Muscle layer of colon (tissue), 2 donors: ENCODE results near the gene SLC4A7.

Experiments used
- H3K27ac ChIP-seq: one replicate; pipeline ENCODE4 v1.7.0; 2013; ENCODE audit warnings: low read depth, mild to moderate bottlenecking, low read length, moderate library complexity
- H3K27me3 ChIP-seq, 2 donors: one replicate each; pipeline ENCODE4 v1.7.0; 2013; ENCODE audit warnings: low read length in 2 of 2, mild to moderate bottlenecking in 2 of 2; ENCODE audit not compliant: insufficient read depth in 2 of 2, control insufficient read depth in 1 of 2
- H3K36me3 ChIP-seq: one replicate; pipeline ENCODE4 v1.7.0; 2013; ENCODE audit warnings: mild to moderate bottlenecking, low read length; ENCODE audit not compliant: insufficient read depth
- H3K4me1 ChIP-seq: one replicate; pipeline ENCODE4 v1.7.0; 2013; ENCODE audit warnings: mild to moderate bottlenecking, low read length; ENCODE audit not compliant: insufficient read depth
- H3K4me3 ChIP-seq, 2 donors: one replicate each; pipeline ENCODE4 v1.7.0; 2013; ENCODE audit warnings: low read length in 2 of 2, low read depth in 1 of 2, mild to moderate bottlenecking in 1 of 2, moderate library complexity in 1 of 2
- H3K9ac ChIP-seq: one replicate; pipeline ENCODE4 v1.7.0; 2013; ENCODE audit warnings: low read length
- H3K9me3 ChIP-seq: one replicate; pipeline ENCODE4 v1.7.0; 2013; ENCODE audit warnings: mild to moderate bottlenecking, low read length
- donor health status: abdominal sarcoma.
- donor health status: Adenocarcinoma of cecum.

SLC4A7 gene

GRCh38 chr3:27508424-27508823 lies 24.2 kb upstream of the SLC4A7 start:
- Histone ChIP-seq H3K9me3 (no peaks in the 10 kb centered on the region), H3K27me3 (no peaks in the 10 kb centered on the region), H3K36me3 (no peaks in the 10 kb centered on the region), H3K27ac (no peak overlapping the region), H3K4me3 (no peak overlapping the region), H3K9ac (no peak overlapping the region), H3K4me1 (no peaks in the 10 kb centered on the region)

GRCh38 chr3:27507515-27508266 lies 23.5 kb upstream of the SLC4A7 start:
- Histone ChIP-seq H3K4me1 (no peaks in the 10 kb centered on the region), H3K27ac (no peak overlapping the region), H3K4me3 (no peak overlapping the region), H3K36me3 (no peaks in the 10 kb centered on the region), H3K9me3 (no peaks in the 10 kb centered on the region), H3K27me3 (no peaks in the 10 kb centered on the region), H3K9ac (no peak overlapping the region)

GRCh38 chr3:27507111-27507510 lies 22.9 kb upstream of the SLC4A7 start:
- Histone ChIP-seq H3K9me3 (no peaks in the 10 kb centered on the region), H3K4me1 (no peaks in the 10 kb centered on the region), H3K27ac (no peak overlapping the region), H3K36me3 (no peaks in the 10 kb centered on the region), H3K9ac (no peak overlapping the region), H3K27me3 (no peaks in the 10 kb centered on the region), H3K4me3 (no peak overlapping the region)

- Histone ChIP-seq H3K9me3 (no peaks in the 10 kb centered on the region), H3K36me3 (no peaks in the 10 kb centered on the region), H3K27ac (no peak overlapping the region), H3K9ac (no peak overlapping the region), H3K4me1 (no peaks in the 10 kb centered on the region), H3K27me3 (no peaks in the 10 kb centered on the region), H3K4me3 (no peak overlapping the region)
These were observed 20.6 kb upstream of the SLC4A7 start for GRCh38 chr3:27504749-27505148.

- Histone ChIP-seq H3K4me3 (no peak overlapping the region), H3K9ac (no peak overlapping the region), H3K4me1 (no peaks in the 10 kb centered on the region), H3K27ac (no peak overlapping the region), H3K36me3 (no peaks in the 10 kb centered on the region), H3K9me3 (no peaks in the 10 kb centered on the region), H3K27me3 (no peaks in the 10 kb centered on the region)
These were observed 19.3 kb upstream of the SLC4A7 start for GRCh38 chr3:27503526-27503925.

- no peak overlapping the region for H3K4me3 ChIP-seq
- H3K9me3 ChIP-seq: no peaks in the 10 kb centered on the region
- H3K9ac ChIP-seq: no peak overlapping the region
- no peaks in the 10 kb centered on the region for H3K27me3 ChIP-seq
- no peaks in the 10 kb centered on the region for H3K4me1 ChIP-seq
- no peak overlapping the region for H3K27ac ChIP-seq
- no peaks in the 10 kb centered on the region for H3K36me3 ChIP-seq
These were observed 17.6 kb upstream of the SLC4A7 start for GRCh38 chr3:27501759-27502158.

- Histone ChIP-seq H3K4me1 (no peaks in the 10 kb centered on the region), H3K9me3 (no peaks in the 10 kb centered on the region), H3K27me3 (no peaks in the 10 kb centered on the region), H3K4me3 (no peak overlapping the region), H3K27ac (no peak overlapping the region), H3K9ac (no peak overlapping the region), H3K36me3 (no peaks in the 10 kb centered on the region)
These were observed 16.8 kb upstream of the SLC4A7 start for GRCh38 chr3:27500986-27501385.

GRCh38 chr3:27500035-27500434 lies 15.9 kb upstream of the SLC4A7 start:
- H3K9me3 ChIP-seq: no peaks in the 10 kb centered on the region
- H3K27ac ChIP-seq: no peak overlapping the region
- H3K36me3 ChIP-seq: no peaks in the 10 kb centered on the region
- H3K9ac ChIP-seq: no peak overlapping the region
- no peak overlapping the region for H3K4me3 ChIP-seq
- H3K4me1 ChIP-seq: no peaks in the 10 kb centered on the region
- no peaks in the 10 kb centered on the region for H3K27me3 ChIP-seq

- H3K36me3 ChIP-seq: no peaks in the 10 kb centered on the region
- H3K27ac ChIP-seq: no peak overlapping the region
- H3K4me3 ChIP-seq: no peak overlapping the region
These were observed 10.6 kb upstream of the SLC4A7 start for GRCh38 chr3:27494784-27495183.

GRCh38 chr3:27488821-27489220 lies 4.6 kb upstream of the SLC4A7 start:
- Histone ChIP-seq H3K27me3 (no peaks in the 10 kb centered on the region), H3K9ac (no peak overlapping the region), H3K4me1 (no peaks in the 10 kb centered on the region), H3K36me3 (no peaks in the 10 kb centered on the region), H3K4me3 (no peak overlapping the region), H3K27ac (no peak overlapping the region), H3K9me3 (no peaks in the 10 kb centered on the region)

More at GRCh38 chr3:27494784-27495183, 10.6 kb upstream of the SLC4A7 start:
- Histone ChIP-seq H3K27me3 (no peaks in the 10 kb centered on the region), H3K4me1 (no peaks in the 10 kb centered on the region), H3K9me3 (no peaks in the 10 kb centered on the region), H3K9ac (no peak overlapping the region)

- H3K27ac ChIP-seq: no peak overlapping the region
- H3K9ac ChIP-seq: no peak overlapping the region
- H3K4me3 ChIP-seq: no peak overlapping the region
- H3K4me1 ChIP-seq: peaks cover under 1% of the 10 kb centered on the region
- H3K27me3 ChIP-seq: no peaks in the 10 kb centered on the region
- H3K36me3 ChIP-seq: no peaks in the 10 kb centered on the region
- H3K9me3 ChIP-seq: no peaks in the 10 kb centered on the region
These were observed 3.2 kb upstream of the SLC4A7 start for GRCh38 chr3:27487383-27487782.

GRCh38 chr3:27486336-27486735 lies 2.2 kb upstream of the SLC4A7 start:
- H3K9me3 ChIP-seq: no peaks in the 10 kb centered on the region
- no peak overlapping the region for H3K27ac ChIP-seq
- peaks cover 8% of the 10 kb centered on the region for H3K4me1 ChIP-seq
- H3K9ac ChIP-seq: no peak overlapping the region
- H3K27me3 ChIP-seq: no peaks in the 10 kb centered on the region
- no peak overlapping the region for H3K4me3 ChIP-seq
- no peaks in the 10 kb centered on the region for H3K36me3 ChIP-seq
